Gastroesophageal sphincter (tissue), 3 donors: ENCODE measurements around the gene CTNNA3.

Experiments
- EP300 ChIP-seq: sonication (generic); formaldehyde crosslinking; IDR thresholded peaks from one replicate; pipeline ENCODE4 v1.6.1; 2017; ENCODE audit warnings: antibody characterized with exemption, mild to moderate bottlenecking
- TF ChIP-seq, protein P1 (sequence below), 4 experiments: fragments of 200-600 bp in 2 of 4; fragments of 450-650 bp in 2 of 4; sonication (generic) in 1 of 4; IDR thresholded peaks; one replicate each; pipeline ENCODE4 v1.5.1; 2017 to 2019; ENCODE audit warnings: antibody characterized with exemption in 4 of 4, mild to moderate bottlenecking in 2 of 4, moderate library complexity in 2 of 4

GRCh38 chr10:66929375-66929774 lies 766.6 kb downstream of the CTNNA3 start:
- TF ChIP-seq, protein P1, sequence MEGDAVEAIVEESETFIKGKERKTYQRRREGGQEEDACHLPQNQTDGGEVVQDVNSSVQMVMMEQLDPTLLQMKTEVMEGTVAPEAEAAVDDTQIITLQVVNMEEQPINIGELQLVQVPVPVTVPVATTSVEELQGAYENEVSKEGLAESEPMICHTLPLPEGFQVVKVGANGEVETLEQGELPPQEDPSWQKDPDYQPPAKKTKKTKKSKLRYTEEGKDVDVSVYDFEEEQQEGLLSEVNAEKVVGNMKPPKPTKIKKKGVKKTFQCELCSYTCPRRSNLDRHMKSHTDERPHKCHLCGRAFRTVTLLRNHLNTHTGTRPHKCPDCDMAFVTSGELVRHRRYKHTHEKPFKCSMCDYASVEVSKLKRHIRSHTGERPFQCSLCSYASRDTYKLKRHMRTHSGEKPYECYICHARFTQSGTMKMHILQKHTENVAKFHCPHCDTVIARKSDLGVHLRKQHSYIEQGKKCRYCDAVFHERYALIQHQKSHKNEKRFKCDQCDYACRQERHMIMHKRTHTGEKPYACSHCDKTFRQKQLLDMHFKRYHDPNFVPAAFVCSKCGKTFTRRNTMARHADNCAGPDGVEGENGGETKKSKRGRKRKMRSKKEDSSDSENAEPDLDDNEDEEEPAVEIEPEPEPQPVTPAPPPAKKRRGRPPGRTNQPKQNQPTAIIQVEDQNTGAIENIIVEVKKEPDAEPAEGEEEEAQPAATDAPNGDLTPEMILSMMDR (IDR thresholded peaks at IDR 0.05): no peak
- no peak for TF ChIP-seq EP300
